ENCODE results near the gene JUND. TPM values are rescaled to one million over a fixed set of nuclear protein-coding genes. Genes with fewer than 3 reads are reported as not detected.

The JUND gene
- total RNA-seq, 2 donors from 2014 or later: 112 to 148 TPM

GRCh38 chr19:18291019-18291524 is 9.7 kb upstream of the JUND start:
- Mint-ChIP-seq H3K9me3 (no peaks in the 10 kb centered on the region), H3K27me3 (ENCODE audit: insufficient read depth) (no peaks in the 10 kb centered on the region), H3K27ac (no peak overlapping the region), H3K36me3 (ENCODE audit: low read depth) (no peaks in the 10 kb centered on the region), H3K4me3 (peak overlapping the region; percentile 77), H3K4me1 (peaks cover 18% of the 10 kb centered on the region)
- Histone ChIP-seq H3K4me1 (ENCODE audit: control insufficient read depth, insufficient read depth, low read length) (peaks cover 4% of the 10 kb centered on the region), H3K27ac (ENCODE audit: low read depth, low read length) (no peak overlapping the region), H3K27me3 (ENCODE audit: control insufficient read depth, insufficient read depth, low read length, poor library complexity, severe bottlenecking) (no peaks in the 10 kb centered on the region), H3K36me3 (ENCODE audit: control insufficient read depth, insufficient read depth, low read length) (no peaks in the 10 kb centered on the region), H3K9ac (ENCODE audit: extremely low read depth, low read length, poor library complexity, severe bottlenecking) (peak overlapping the region; percentile 93), H3K9me3 (ENCODE audit: control insufficient read depth, low read length) (no peaks in the 10 kb centered on the region), H3K4me3 (ENCODE audit: low read length) (peak overlapping the region; percentile 90)
- DNase-seq: no peak
- WGBS, 2 experiments (ENCODE audit: insufficient coverage in 1 of 2, insufficient read length in 1 of 2): 59 to 74% methylated on average over 14 to 21 of the region's 21 CpGs
- TF ChIP-seq CTCF (conservative IDR thresholded peaks at IDR 0.05): no peak

DNA sequence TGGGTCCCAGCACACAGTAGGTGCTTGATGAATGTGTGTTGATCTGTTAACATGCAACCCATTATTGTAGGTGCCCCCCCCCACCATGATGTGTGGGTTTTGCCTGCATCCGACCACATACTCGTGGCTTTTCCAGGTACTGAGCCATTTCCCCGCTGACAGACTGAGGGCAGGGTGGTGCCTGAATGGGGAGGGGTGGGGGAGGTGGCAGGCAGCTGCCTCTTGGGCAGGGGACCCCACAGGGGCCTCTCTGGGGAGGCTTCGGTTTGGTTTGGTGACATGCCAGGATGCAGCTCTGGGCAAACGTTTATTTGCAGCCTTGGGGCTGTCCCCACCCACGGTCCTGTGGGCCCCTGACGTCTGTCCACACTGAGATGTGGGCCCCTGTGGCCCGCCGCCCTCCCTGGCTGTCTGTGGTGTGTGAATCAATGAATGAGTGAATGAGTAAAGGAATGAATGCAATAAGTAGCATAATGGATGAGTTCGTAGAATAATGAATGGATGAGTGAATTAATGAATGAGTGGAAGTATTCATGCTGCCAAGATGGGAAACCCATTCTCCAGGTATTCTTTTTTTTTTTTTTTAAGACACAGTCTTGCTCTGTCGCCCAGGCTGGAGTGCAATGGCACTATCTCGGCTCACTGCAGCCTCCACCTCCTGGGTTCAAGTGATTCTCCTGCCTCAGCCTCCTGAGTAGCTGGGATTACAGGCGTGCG is 9.0 kb upstream of the JUND start:
- H3K9ac ChIP-seq (ENCODE audit: extremely low read depth, low read length, poor library complexity, severe bottlenecking): no peak overlapping the region
- Mint-ChIP-seq H3K36me3 (ENCODE audit: low read depth) (no peaks in the 10 kb centered on the region), H3K4me1 (peaks cover 18% of the 10 kb centered on the region)

More for the DNA sequence above, 9.0 kb upstream of the JUND start:
- Mint-ChIP-seq H3K27me3 (ENCODE audit: insufficient read depth) (no peaks in the 10 kb centered on the region), H3K27ac (no peak overlapping the region), H3K9me3 (peaks cover 2% of the 10 kb centered on the region), H3K4me3 (peak overlapping the region; percentile 77)
- Histone ChIP-seq H3K27ac (ENCODE audit: low read depth, low read length) (no peak overlapping the region), H3K27me3 (ENCODE audit: control insufficient read depth, insufficient read depth, low read length, poor library complexity, severe bottlenecking) (no peaks in the 10 kb centered on the region), H3K9me3 (ENCODE audit: control insufficient read depth, low read length) (no peaks in the 10 kb centered on the region), H3K4me1 (ENCODE audit: control insufficient read depth, insufficient read depth, low read length) (peaks cover 4% of the 10 kb centered on the region), H3K36me3 (ENCODE audit: control insufficient read depth, insufficient read depth, low read length) (no peaks in the 10 kb centered on the region), H3K4me3 (ENCODE audit: low read length) (no peak overlapping the region)
- WGBS, 2 experiments (ENCODE audit: insufficient coverage in 1 of 2, insufficient read length in 1 of 2): 83 to 84% methylated on average over 6 to 14 of the region's 14 CpGs
- no peak for TF ChIP-seq CTCF (conservative IDR thresholded peaks at IDR 0.05)
- peak; percentile 54 for DNase-seq

Data from endodermal cell (in vitro differentiated cells).